ENCODE results near the gene SOCS6. TPM values are rescaled to one million over a fixed set of nuclear protein-coding genes. Genes with fewer than 3 reads are reported as not detected.

Gene SOCS6
- total and polyA plus RNA-seq, 2 of the 13 experiments (the other 11 are each of a cell fraction or from before 2014, with no cell fraction given) = 18.6 to 38.3 TPM

- TF ChIP-seq ZNF609 (CRISPR knock-in tag; IDR thresholded peaks at IDR 0.05; ENCODE audit: borderline replicate concordance) = no peak
- TF ChIP-seq RFX1 (IDR thresholded peaks at IDR 0.05) = no peak
- TF ChIP-seq FOXK1 (CRISPR knock-in tag; IDR thresholded peaks at IDR 0.05; ENCODE audit: borderline replicate concordance, low read depth) = no peak
- TF ChIP-seq MYNN (CRISPR knock-in tag; IDR thresholded peaks at IDR 0.05; ENCODE audit: low read depth) = no peak
These were observed 77.3 kb downstream of the SOCS6 start (continued) for GRCh38 chr18:70366174-70366573.

GRCh38 chr18:70366670-70367069 is 77.8 kb downstream of the SOCS6 start:
- intact Hi-C loops (cut with micrococcal nuclease; ENCODE audit: unreplicated experiment) = no loop called here
- FAIRE-seq = no peak
- BruUV-seq (replicated peaks) = no TSS peak
- Histone ChIP-seq H3K27me3 (ENCODE audit: control insufficient read depth in 1 of 2, insufficient read depth in 2 of 2, low read length in 2 of 2) (no peaks in the 10 kb centered on the region), H3K4me1 (ENCODE audit: insufficient read depth, low read length) (peaks cover 51% of the 10 kb centered on the region), H3K36me3 (replicated peaks in 1 of 2; ENCODE audit: control insufficient read depth in 1 of 2, insufficient read depth in 2 of 2, low read length in 2 of 2) (no peaks in the 10 kb centered on the region), H3K9me3 (ENCODE audit: low read length) (no peaks in the 10 kb centered on the region), H3K27ac (ENCODE audit: extremely low read length, insufficient read depth, low read length) (no peak overlapping the region), H3K4me2 (ENCODE audit: low read depth, low read length) (no peak overlapping the region), H3K79me2 (ENCODE audit: insufficient read depth, low read length) (no peaks in the 10 kb centered on the region), H2AFZ (ENCODE audit: low read length) (no peak overlapping the region), H3K4me3 (replicated peaks in 1 of 3; ENCODE audit: insufficient read depth in 1 of 3, low read depth in 2 of 3, low read length in 3 of 3) (no peak overlapping the region), H4K20me1 (ENCODE audit: insufficient read depth, low read length) (no peaks in the 10 kb centered on the region), H3K9ac (ENCODE audit: insufficient read depth, low read depth, low read length) (no peak overlapping the region)
- no peak for DNase-seq (ENCODE audit: low spot score)
- in situ Hi-C loops (cut with HindIII; ENCODE audit: extremely low pct_ligation_motif_present, low pct_unique_long_range_greater_than_20kb) = no loop called here
- ATAC-seq = no peak
- CTCF ChIA-PET (ENCODE audit: low intra/inter-chr PET ratio, low total read pairs) = no interaction called here
- POLR2A ChIA-PET = interaction anchor here (2.6 kb wide), 1 partner anchor 10 kb away, joined by 12 read pairs; no protein-coding TSS in a partner anchor
- 95% methylated on average over 7 of the region's 7 CpGs for whole genome bisulfite sequencing (ENCODE audit: low lambda C conversion rate)
- TF ChIP-seq IRX3 (CRISPR knock-in tag; IDR thresholded peaks at IDR 0.05; ENCODE audit: borderline replicate concordance, low read depth) = no peak
- no peak for TF ChIP-seq ZEB1 (IDR thresholded peaks at IDR 0.05; ENCODE audit: insufficient replicate concordance, low read depth)
- no peak for TF ChIP-seq ZNF441 (CRISPR knock-in tag; IDR thresholded peaks at IDR 0.05; ENCODE audit: borderline replicate concordance)
- no peak for TF ChIP-seq MTA1 (CRISPR knock-in tag; IDR thresholded peaks at IDR 0.05; ENCODE audit: borderline replicate concordance)
- no peak for TF ChIP-seq JARID2 (CRISPR knock-in tag; IDR thresholded peaks at IDR 0.05; ENCODE audit: insufficient replicate concordance)
- TF ChIP-seq POLR2AphosphoS2 (IDR thresholded peaks at IDR 0.05; ENCODE audit: low read depth, low read length) = no peak
- TF ChIP-seq DNMT1 (CRISPR knock-in tag; IDR thresholded peaks at IDR 0.05) = no peak
- TF ChIP-seq ZFP91 (CRISPR knock-in tag; IDR thresholded peaks at IDR 0.05; ENCODE audit: borderline replicate concordance) = no peak
- TF ChIP-seq PPARG (CRISPR knock-in tag; conservative IDR thresholded peaks at IDR 0.05) = no peak
- no peak for TF ChIP-seq NBN (conservative IDR thresholded peaks at IDR 0.05)
- no peak for TF ChIP-seq SUZ12 (IDR thresholded peaks at IDR 0.05; ENCODE audit: low read depth, low read length)
- no peak for TF ChIP-seq ZBTB2 (CRISPR knock-in tag; IDR thresholded peaks at IDR 0.05; ENCODE audit: low read depth)
- no peak for TF ChIP-seq ZMAT3 (CRISPR knock-in tag; conservative IDR thresholded peaks at IDR 0.05)

All from HepG2 (cell line).